Upper lobe of left lung (tissue), 4 donors: ENCODE data around the gene PRSS21.

Source experiments
- POLR2A ChIP-seq, 4 donors: fragments of 450-650 bp; IDR thresholded peaks; one replicate each; pipeline ENCODE4 v1.5.1; 2016 to 2017; ENCODE audit warnings: antibody characterized with exemption in 4 of 4, mild to moderate bottlenecking in 2 of 4
- POLR2AphosphoS5 ChIP-seq, 2 donors: sonication (generic); formaldehyde crosslinking; IDR thresholded peaks; one replicate each; pipeline ENCODE4 v1.5.1; 2017; ENCODE audit warnings: antibody characterized with exemption in 2 of 2
- TF ChIP-seq, protein P1 (sequence below), 6 experiments: fragments of 450-650 bp in 4 of 6; fragments of 200-600 bp in 2 of 6; sonication (generic) in 2 of 6; IDR thresholded peaks; one replicate each; pipeline ENCODE4 v1.5.1; 2016 to 2019; ENCODE audit warnings: antibody characterized with exemption in 6 of 6

GRCh38 chr16:2825906-2826305 lies 8.9 kb downstream of the PRSS21 start:
- TF ChIP-seq POLR2AphosphoS5 (IDR thresholded peaks at IDR 0.05) (no peak), POLR2A (IDR thresholded peaks at IDR 0.05) (no peak)
- TF ChIP-seq, protein P1, sequence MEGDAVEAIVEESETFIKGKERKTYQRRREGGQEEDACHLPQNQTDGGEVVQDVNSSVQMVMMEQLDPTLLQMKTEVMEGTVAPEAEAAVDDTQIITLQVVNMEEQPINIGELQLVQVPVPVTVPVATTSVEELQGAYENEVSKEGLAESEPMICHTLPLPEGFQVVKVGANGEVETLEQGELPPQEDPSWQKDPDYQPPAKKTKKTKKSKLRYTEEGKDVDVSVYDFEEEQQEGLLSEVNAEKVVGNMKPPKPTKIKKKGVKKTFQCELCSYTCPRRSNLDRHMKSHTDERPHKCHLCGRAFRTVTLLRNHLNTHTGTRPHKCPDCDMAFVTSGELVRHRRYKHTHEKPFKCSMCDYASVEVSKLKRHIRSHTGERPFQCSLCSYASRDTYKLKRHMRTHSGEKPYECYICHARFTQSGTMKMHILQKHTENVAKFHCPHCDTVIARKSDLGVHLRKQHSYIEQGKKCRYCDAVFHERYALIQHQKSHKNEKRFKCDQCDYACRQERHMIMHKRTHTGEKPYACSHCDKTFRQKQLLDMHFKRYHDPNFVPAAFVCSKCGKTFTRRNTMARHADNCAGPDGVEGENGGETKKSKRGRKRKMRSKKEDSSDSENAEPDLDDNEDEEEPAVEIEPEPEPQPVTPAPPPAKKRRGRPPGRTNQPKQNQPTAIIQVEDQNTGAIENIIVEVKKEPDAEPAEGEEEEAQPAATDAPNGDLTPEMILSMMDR (IDR thresholded peaks at IDR 0.05) = no peak
